Epithelial cell of prostate (primary cell): Measurements from ENCODE around the gene ITGA11.

ENCODE experiments used
- DNase-seq: peaks from one replicate; pipeline ENCODE4 v3.0.0-alpha.2; 2011; ENCODE audit warnings: low read depth, low spot score
- H3K27ac ChIP-seq: fragments of 450-650 bp; 2 replicates; pipeline ENCODE4 v1.5.1; 2017; ENCODE audit warnings: mild to moderate bottlenecking

ITGA11 gene

GRCh38 chr15:68281008-68281407 is 151.0 kb downstream of the ITGA11 start:
- peak overlapping the region; percentile 100 for H3K27ac ChIP-seq

GRCh38 chr15:68279779-68280753 is 151.9 kb downstream of the ITGA11 start:
- DNase-seq, result no peak
- peak overlapping the region; percentile 100 for H3K27ac ChIP-seq

More at GRCh38 chr15:68281008-68281407, 151.0 kb downstream of the ITGA11 start:
- DNase-seq, result no peak

- H3K27ac ChIP-seq, result peak overlapping the region; percentile 100
- DNase-seq, result no peak
Measured at GRCh38 chr15:68278595-68279405, 153.2 kb downstream of the ITGA11 start.

- no peak for DNase-seq
- peak overlapping the region; percentile 100 for H3K27ac ChIP-seq
Measured at GRCh38 chr15:68278345-68278594, 153.7 kb downstream of the ITGA11 start.

- peak within 1 kb of the TSS; percentile 100 for H3K27ac ChIP-seq
- DNase-seq, result peak; percentile 68
Measured at GRCh38 chr15:68277603-68278344, 154.2 kb downstream of the ITGA11 start, which contains the start of gene FEM1B. FEM1B (plus strand) TSS chr15:68277745; CDS start chr15:68278418, 673 bp downstream.

GRCh38 chr15:68277131-68277602 is 154.8 kb downstream of the ITGA11 start:
- DNase-seq, result no peak
- H3K27ac ChIP-seq, result peak overlapping the region; percentile 100

- peak overlapping the region; percentile 100 for H3K27ac ChIP-seq
- DNase-seq, result no peak
Measured at GRCh38 chr15:68276668-68277067, 155.3 kb downstream of the ITGA11 start.

GRCh38 chr15:68275165-68275746 is 156.7 kb downstream of the ITGA11 start:
- peak; percentile 92 for DNase-seq

GRCh38 chr15:68274201-68274848 is 157.6 kb downstream of the ITGA11 start:
- DNase-seq, result no peak
- peak overlapping the region; percentile 100 for H3K27ac ChIP-seq

More at GRCh38 chr15:68275165-68275746, 156.7 kb downstream of the ITGA11 start:
- peak overlapping the region; percentile 100 for H3K27ac ChIP-seq

- peak overlapping the region; percentile 100 for H3K27ac ChIP-seq
- peak; percentile 98 for DNase-seq
Measured at GRCh38 chr15:68272721-68273271, 159.2 kb downstream of the ITGA11 start.

- H3K27ac ChIP-seq, result peak overlapping the region; percentile 100
- DNase-seq, result peak; percentile 100
Measured at GRCh38 chr15:68271854-68272471, 160.0 kb downstream of the ITGA11 start.

GRCh38 chr15:68268405-68268804 is 163.6 kb downstream of the ITGA11 start:
- H3K27ac ChIP-seq, result peak overlapping the region; percentile 77
- peak; percentile 80 for DNase-seq

- no peak for DNase-seq
- H3K27ac ChIP-seq, result peak overlapping the region; percentile 16
Measured at GRCh38 chr15:68265674-68266073, 166.3 kb downstream of the ITGA11 start.

- DNase-seq, result no peak
- H3K27ac ChIP-seq, result peak overlapping the region; percentile 16
Measured at GRCh38 chr15:68265081-68265480, 166.9 kb downstream of the ITGA11 start.

- DNase-seq, result no peak
- no peak overlapping the region for H3K27ac ChIP-seq
Measured at GRCh38 chr15:68264282-68264681, 167.7 kb downstream of the ITGA11 start.

- H3K27ac ChIP-seq, result no peak overlapping the region
- DNase-seq, result no peak
Measured at GRCh38 chr15:68262514-68263356, 169.2 kb downstream of the ITGA11 start.

GRCh38 chr15:68261980-68262379 is 170.0 kb downstream of the ITGA11 start:
- no peak for DNase-seq
- no peak overlapping the region for H3K27ac ChIP-seq

- H3K27ac ChIP-seq, result peak overlapping the region; percentile 17
- DNase-seq, result no peak
Measured at GRCh38 chr15:68261241-68261640, 170.7 kb downstream of the ITGA11 start.
